A673 (cell line): ENCODE results near the gene APBA1. TPM values are rescaled to one million over a fixed set of nuclear protein-coding genes. Genes with fewer than 3 reads are reported as not detected.

Experiments used
- BruUV-seq: library from RNA; stranded (reverse); fragments of 400-500 nt; replicated peaks from 2 replicates; lab custom pipeline; 2021; lab: Mats Ljungman, UMichigan
- CTCF ChIA-PET: fragments of 300-600 bp; sonication (Branson Sonifier 250); formaldehyde crosslinking; loops from one replicate; lab custom pipeline; 2022; ENCODE audit warnings: antibody characterized with exemption; lab: Charles Lee
- POLR2A ChIA-PET: fragments of 300-600 bp; sonication (Branson Sonifier 250); formaldehyde crosslinking; loops from one replicate; lab custom pipeline; 2022; ENCODE audit warnings: antibody characterized with exemption; ENCODE audit not compliant: low non-redundant PET; lab: Charles Lee
- DNase-seq: peaks from one replicate; pipeline ENCODE4 v3.0.0-alpha.2; 2015; ENCODE audit warnings: low spot score
- H3K27ac ChIP-seq: fragments of 200-600 bp; sonication (generic); 2 replicates; pipeline ENCODE4 v1.5.1; 2016; ENCODE audit warnings: mixed run types, low read depth, mild to moderate bottlenecking, mixed read lengths, antibody characterized with exemption, low read length; ENCODE audit not compliant: poor library complexity, severe bottlenecking
- H3K27me3 ChIP-seq: fragments of 200-600 bp; sonication (generic); replicated peaks from 2 replicates; pipeline ENCODE4 v1.6.1; 2017; ENCODE audit warnings: mixed run types, low read depth, mild to moderate bottlenecking, mixed read lengths, antibody characterized with exemption, low read length; ENCODE audit not compliant: insufficient read depth, poor library complexity
- H3K36me3 ChIP-seq: fragments of 200-600 bp; sonication (generic); 2 replicates; pipeline ENCODE4 v1.6.1; 2016; ENCODE audit warnings: mixed run types, mild to moderate bottlenecking, mixed read lengths, antibody characterized with exemption, low read length; ENCODE audit not compliant: insufficient read depth, poor library complexity, severe bottlenecking
- H3K4me1 ChIP-seq: fragments of 200-600 bp; sonication (generic); 2 replicates; pipeline ENCODE4 v1.6.1; 2017; ENCODE audit warnings: mixed run types, mild to moderate bottlenecking, mixed read lengths, antibody characterized with exemption, low read length; ENCODE audit not compliant: insufficient read depth, poor library complexity, severe bottlenecking
- H3K4me3 ChIP-seq: fragments of 200-600 bp; sonication (generic); 2 replicates; pipeline ENCODE4 v1.5.1; 2016; ENCODE audit warnings: low read depth, mixed run types, mild to moderate bottlenecking, mixed read lengths, low read length; ENCODE audit not compliant: poor library complexity, severe bottlenecking
- H3K9me3 ChIP-seq: fragments of 200-600 bp; sonication (generic); 2 replicates; pipeline ENCODE4 v1.6.1; 2016; ENCODE audit warnings: mixed run types, low read depth, mild to moderate bottlenecking, mixed read lengths, antibody characterized with exemption, low read length; ENCODE audit not compliant: poor library complexity, severe bottlenecking
- CTCF ChIP-seq: fragments of 300-800, 200-600 bp; sonication (generic); conservative IDR thresholded peaks from 2 replicates; pipeline ENCODE4 v1.5.1; 2017; ENCODE audit warnings: low read depth, mild to moderate bottlenecking, antibody characterized with exemption, low read length, moderate library complexity, mixed read lengths
- EZH2 ChIP-seq: fragments of 200-600 bp; sonication (generic); IDR thresholded peaks from 2 replicates; pipeline ENCODE4 v1.6.1; 2017; ENCODE audit warnings: borderline replicate concordance, low read depth, mild to moderate bottlenecking, mixed read lengths, antibody characterized with exemption, low read length; ENCODE audit not compliant: poor library complexity, severe bottlenecking
- intact Hi-C: fragments of 100-400 bp; cut with micrococcal nuclease; formaldehyde crosslinking; loops from one replicate; pipeline ENCODE4 v1.10.0; 2022; ENCODE audit not compliant: unreplicated experiment
- total RNA-seq: library from RNA; stranded (reverse); gene quantifications from 2 replicates; pipeline ENCODE4 v1.2.3, GENCODE V29; 2021

Gene APBA1
- total RNA-seq, 1 experiment from 2014 or later: 0.13 TPM

DNA sequence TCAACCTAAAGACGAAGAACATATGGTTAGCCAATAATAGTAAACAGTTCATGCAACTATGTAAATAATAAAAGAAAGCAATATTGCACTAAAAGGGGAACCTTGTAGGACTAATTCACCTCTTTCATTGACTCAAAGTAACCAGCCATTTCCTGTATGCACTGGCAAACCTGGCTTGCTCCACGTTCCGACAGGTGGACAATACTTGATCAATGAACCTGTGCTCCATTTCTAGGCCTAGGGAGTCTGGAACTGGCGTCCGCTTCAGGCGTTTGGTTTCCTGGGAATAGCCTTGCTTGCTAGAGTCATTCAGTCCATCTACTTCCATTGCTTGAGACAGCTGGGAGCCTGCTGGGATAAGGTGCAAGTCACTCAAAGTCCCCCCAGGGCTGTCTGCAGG, 46.0 kb upstream of the APBA1 start:
- H3K27ac ChIP-seq: no peak overlapping the region
- no peaks in the 10 kb centered on the region for H3K4me1 ChIP-seq
- no peak overlapping the region for H3K4me3 ChIP-seq
- ChIA-PET POLR2A (no interaction called here), CTCF (no interaction called here)
- H3K9me3 ChIP-seq: no peaks in the 10 kb centered on the region
- H3K36me3 ChIP-seq: peaks cover 8% of the 10 kb centered on the region
- H3K27me3 ChIP-seq: no peaks in the 10 kb centered on the region
- no peak for DNase-seq
- no peak for TF ChIP-seq CTCF
- no peak for TF ChIP-seq EZH2
- no TSS peak for BruUV-seq
- intact Hi-C loops: no loop called here

DNA sequence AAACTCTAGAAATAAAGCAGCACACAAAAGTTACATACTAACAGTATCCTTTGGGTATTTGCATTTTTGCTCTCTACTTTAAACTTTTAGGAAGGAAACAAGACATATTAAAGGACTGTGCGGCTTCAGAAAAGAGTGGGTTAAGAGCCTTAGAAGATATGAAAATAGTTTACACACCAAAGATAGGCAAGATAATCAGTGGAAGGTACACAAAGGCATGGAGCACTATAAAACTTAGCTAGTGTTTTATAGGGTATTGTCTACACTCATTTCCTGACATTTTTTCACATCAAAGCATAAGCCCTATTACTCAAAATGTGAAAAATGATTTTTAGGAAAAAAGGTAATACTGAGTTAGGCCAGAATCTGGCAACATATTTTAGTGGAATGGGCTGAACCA, 43.7 kb upstream of the APBA1 start:
- H3K4me3 ChIP-seq: no peak overlapping the region
- H3K9me3 ChIP-seq: no peaks in the 10 kb centered on the region
- no TSS peak for BruUV-seq
- DNase-seq: no peak
- H3K27ac ChIP-seq: no peak overlapping the region
- intact Hi-C loops: no loop called here
- H3K36me3 ChIP-seq: peaks cover 8% of the 10 kb centered on the region
- ChIA-PET CTCF (no interaction called here), POLR2A (no interaction called here)
- TF ChIP-seq EZH2 (no peak), CTCF (no peak)
- no peaks in the 10 kb centered on the region for H3K4me1 ChIP-seq
- H3K27me3 ChIP-seq: no peaks in the 10 kb centered on the region

DNA sequence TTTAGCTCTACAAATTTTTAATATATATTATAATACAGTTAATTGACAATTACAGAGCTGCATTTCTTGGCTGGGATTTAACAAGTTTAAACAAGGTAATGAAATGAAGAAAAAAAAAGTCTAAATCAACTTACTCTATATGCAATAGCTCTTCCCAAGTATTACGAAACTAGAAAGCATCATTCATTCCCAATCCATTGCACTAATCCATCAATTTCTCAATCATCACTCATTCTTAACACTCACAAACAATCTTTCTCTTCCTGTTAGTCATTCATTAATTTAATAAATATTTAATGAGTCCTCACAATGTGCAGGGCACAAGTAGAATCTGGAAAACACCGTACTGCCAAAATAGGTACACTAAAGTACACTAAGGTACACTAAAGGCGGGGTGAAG, 42.9 kb upstream of the APBA1 start:
- TF ChIP-seq EZH2: no peak
- no peak for TF ChIP-seq CTCF
- Histone ChIP-seq H3K9me3 (no peaks in the 10 kb centered on the region), H3K27me3 (no peaks in the 10 kb centered on the region), H3K4me3 (no peak overlapping the region), H3K4me1 (no peaks in the 10 kb centered on the region), H3K27ac (no peak overlapping the region), H3K36me3 (peaks cover 8% of the 10 kb centered on the region)
- ChIA-PET CTCF (no interaction called here), POLR2A (no interaction called here)
- BruUV-seq: no TSS peak
- no peak for DNase-seq
- intact Hi-C loops: no loop called here
